IPS-18c (cell line): Measurements from ENCODE around the gene EPM2AIP1.

Experiments
- H3K4me3 ChIP-seq: 2 replicates; pipeline ENCODE4 v1.7.0; 2013; ENCODE audit warnings: low read depth, mild to moderate bottlenecking, low read length, moderate library complexity; ENCODE audit not compliant: insufficient read depth
- H3K9me3 ChIP-seq: one replicate; pipeline ENCODE4 v1.6.1; 2013; ENCODE audit warnings: mild to moderate bottlenecking, low read length, moderate library complexity; ENCODE audit not compliant: control insufficient read depth, insufficient read depth

Gene EPM2AIP1

GRCh38 chr3:37016903-37017302 is 24.0 kb upstream of the EPM2AIP1 start:
- no peak overlapping the region for H3K4me3 ChIP-seq
- no peaks in the 10 kb centered on the region for H3K9me3 ChIP-seq

DNA sequence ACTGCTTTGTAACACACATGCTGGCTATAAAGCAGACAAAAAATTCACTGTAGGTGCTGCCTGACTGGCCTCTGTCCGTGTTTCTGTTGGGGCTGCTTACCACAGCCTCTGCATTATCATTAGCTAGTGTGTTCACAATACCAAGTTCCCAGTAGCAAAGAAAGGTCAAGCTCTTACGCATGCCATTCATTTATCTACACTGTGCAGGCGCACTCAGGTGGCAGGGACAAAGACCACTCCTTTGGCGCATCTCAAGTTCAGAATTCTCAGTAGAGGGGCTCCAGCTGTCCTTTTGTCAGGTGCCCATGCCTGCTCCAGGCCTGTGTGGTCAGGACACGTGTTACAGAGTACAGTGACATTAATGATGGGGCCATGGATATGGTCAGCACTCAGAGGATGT is 22.7 kb upstream of the EPM2AIP1 start:
- Histone ChIP-seq H3K4me3 (no peak overlapping the region), H3K9me3 (no peaks in the 10 kb centered on the region)

- no peaks in the 10 kb centered on the region for H3K9me3 ChIP-seq
- H3K4me3 ChIP-seq = no peak overlapping the region
Measured at GRCh38 chr3:37014620-37015019, 21.7 kb upstream of the EPM2AIP1 start.

DNA sequence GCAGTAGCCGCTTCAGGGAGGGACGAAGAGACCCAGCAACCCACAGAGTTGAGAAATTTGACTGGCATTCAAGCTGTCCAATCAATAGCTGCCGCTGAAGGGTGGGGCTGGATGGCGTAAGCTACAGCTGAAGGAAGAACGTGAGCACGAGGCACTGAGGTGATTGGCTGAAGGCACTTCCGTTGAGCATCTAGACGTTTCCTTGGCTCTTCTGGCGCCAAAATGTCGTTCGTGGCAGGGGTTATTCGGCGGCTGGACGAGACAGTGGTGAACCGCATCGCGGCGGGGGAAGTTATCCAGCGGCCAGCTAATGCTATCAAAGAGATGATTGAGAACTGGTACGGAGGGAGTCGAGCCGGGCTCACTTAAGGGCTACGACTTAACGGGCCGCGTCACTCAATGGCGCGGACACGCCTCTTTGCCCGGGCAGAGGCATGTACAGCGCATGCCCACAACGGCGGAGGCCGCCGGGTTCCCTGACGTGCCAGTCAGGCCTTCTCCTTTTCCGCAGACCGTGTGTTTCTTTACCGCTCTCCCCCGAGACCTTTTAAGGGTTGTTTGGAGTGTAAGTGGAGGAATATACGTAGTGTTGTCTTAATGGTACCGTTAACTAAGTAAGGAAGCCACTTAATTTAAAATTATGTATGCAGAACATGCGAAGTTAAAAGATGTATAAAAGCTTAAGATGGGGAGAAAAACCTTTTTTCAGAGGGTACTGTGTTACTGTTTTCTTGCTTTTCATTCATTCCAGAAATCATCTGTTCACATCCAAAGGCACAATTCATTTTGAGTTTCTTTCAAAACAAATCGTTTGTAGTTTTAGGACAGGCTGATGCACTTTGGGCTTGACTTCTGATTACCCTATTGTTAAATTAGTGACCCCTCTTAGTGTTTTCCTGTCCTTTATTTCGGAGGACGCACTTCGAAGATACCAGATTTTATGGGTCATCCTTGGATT is 674 bp upstream of the EPM2AIP1 start, which contains the start of gene MLH1:
MLH1 (plus strand) TSS at position 193 of the 958 bp plus-strand sequence; CDS start at position 223, 30 bp downstream.
- Histone ChIP-seq H3K4me3 (peak within 1 kb of the TSS; percentile 90), H3K9me3 (no peaks in the 10 kb centered on the region)

- Histone ChIP-seq H3K9me3 (no peaks in the 10 kb centered on the region), H3K4me3 (peak overlapping the region; percentile 90)
Measured at GRCh38 chr3:36991923-36992805, 767 bp downstream of the EPM2AIP1 start.

GRCh38 chr3:36991147-36991546 is 1.8 kb downstream of the EPM2AIP1 start:
- Histone ChIP-seq H3K9me3 (no peaks in the 10 kb centered on the region), H3K4me3 (peak overlapping the region; percentile 90)

GRCh38 chr3:36989568-36989967 is 3.4 kb downstream of the EPM2AIP1 start:
- no peaks in the 10 kb centered on the region for H3K9me3 ChIP-seq
- H3K4me3 ChIP-seq = no peak overlapping the region

GRCh38 chr3:36989005-36989404 is 3.9 kb downstream of the EPM2AIP1 start:
- no peak overlapping the region for H3K4me3 ChIP-seq

GRCh38 chr3:36988356-36988755 is 4.6 kb downstream of the EPM2AIP1 start:
- no peaks in the 10 kb centered on the region for H3K9me3 ChIP-seq
- H3K4me3 ChIP-seq = no peak overlapping the region

More at GRCh38 chr3:36989005-36989404, 3.9 kb downstream of the EPM2AIP1 start:
- no peaks in the 10 kb centered on the region for H3K9me3 ChIP-seq

- H3K4me3 ChIP-seq = no peak overlapping the region
- H3K9me3 ChIP-seq = no peaks in the 10 kb centered on the region
Measured at GRCh38 chr3:36981006-36981405, 11.9 kb downstream of the EPM2AIP1 start.

DNA sequence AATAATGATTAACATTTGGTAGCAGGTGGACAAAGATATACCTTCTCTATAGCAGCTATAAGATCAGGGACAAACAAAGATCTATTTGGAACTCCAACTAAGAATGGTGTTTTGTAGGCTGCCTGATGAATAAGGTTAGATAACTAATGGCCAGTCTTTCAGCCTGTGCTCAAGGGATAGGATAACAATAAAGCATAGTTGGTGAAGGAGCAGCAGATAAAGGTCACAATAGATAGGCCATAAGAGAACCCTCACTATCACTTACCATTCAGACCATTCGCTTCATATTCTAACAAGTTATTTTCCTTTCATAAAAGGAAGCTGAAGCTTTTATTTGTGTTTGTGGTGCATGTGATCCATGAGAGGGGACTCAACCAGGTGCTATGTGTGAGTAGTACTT is 19.8 kb downstream of the EPM2AIP1 start:
- Histone ChIP-seq H3K9me3 (peaks cover 2% of the 10 kb centered on the region), H3K4me3 (no peak overlapping the region)

- Histone ChIP-seq H3K4me3 (no peak overlapping the region), H3K9me3 (peaks cover 2% of the 10 kb centered on the region)
Measured at GRCh38 chr3:36972163-36972562, 20.8 kb downstream of the EPM2AIP1 start.

DNA sequence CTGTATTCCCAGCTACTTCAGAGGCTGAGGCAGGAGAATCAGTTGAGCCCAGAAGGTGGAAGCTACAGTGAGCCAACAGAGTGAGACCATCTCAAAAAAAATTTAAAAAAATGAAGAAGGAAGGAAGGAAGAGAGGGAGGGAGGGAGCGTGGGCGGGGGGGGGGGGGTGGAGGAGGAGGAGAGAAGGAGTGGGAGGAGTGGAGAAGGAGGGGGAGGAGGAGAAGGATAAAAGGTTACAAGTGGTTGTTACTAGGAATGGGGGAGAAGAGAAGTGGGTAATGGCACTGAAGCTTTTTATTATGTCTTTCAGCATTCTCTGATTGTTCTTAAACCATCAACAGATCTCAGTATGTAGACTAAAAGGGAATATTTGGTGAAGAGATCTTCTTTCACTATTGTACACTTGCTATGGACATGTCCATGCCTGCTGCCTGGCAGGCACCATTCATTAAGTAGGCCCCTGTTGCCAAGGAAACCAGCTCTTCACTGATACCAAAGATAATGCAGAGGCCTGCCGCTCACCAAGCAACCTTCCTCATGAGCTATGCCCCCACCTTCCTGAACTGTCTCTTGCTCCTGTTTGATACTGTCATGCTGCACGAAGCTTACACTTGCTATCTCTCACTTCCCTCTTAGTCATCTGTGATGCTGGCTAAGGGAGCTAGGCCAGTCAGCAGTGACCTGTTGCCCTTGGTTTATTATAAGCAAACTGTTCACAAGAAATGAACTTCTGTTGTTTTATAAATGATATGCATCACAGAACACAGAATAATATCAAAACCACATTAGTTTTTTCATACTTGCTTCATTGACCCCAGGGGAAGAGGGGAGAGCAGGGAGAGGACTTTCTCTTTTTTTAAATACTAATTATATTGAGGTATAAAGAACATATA is 23.1 kb downstream of the EPM2AIP1 start:
- no peak overlapping the region for H3K4me3 ChIP-seq
- peaks cover 2% of the 10 kb centered on the region for H3K9me3 ChIP-seq

- Histone ChIP-seq H3K9me3 (no peaks in the 10 kb centered on the region), H3K4me3 (no peak overlapping the region)
Measured at GRCh38 chr3:36969085-36969484, 23.8 kb downstream of the EPM2AIP1 start.

DNA sequence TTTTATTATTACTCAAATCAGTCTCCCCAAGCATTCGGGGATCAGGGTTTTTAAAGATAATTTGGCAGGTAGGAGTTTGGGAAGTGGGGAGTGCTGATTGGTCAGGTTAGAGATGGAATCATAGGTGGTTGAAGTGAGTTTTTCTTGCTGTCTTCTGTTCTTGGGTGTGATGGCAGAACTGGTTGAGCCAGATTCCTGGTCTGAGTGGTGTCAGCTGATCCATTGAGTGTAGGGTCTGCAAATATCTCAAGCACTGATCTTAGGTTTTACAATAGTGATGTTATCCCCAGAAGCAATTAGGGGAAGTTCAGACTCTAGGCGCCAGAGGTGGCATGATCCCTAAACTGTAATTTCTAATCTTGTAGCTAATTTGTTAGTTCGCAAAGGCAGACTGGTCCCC is 27.5 kb downstream of the EPM2AIP1 start:
- Histone ChIP-seq H3K4me3 (no peak overlapping the region), H3K9me3 (no peaks in the 10 kb centered on the region)

DNA sequence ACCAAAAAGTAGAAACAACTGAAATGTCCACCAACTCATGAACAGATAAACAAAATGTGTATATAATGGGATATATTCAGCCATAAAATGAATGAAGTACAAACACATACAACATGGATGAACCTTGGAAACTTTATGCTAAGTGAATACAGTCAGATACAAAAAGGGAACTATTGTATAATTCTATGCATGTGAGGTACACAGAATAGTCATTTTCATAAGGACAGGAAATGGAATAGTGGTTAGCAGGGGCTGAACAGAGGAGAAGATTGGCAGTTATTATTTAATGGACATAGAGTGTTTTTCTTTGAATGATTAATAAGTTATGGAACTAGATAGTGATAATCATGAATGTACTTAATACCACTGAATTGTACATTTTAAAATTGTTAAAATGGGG is 28.1 kb downstream of the EPM2AIP1 start:
- Histone ChIP-seq H3K4me3 (no peak overlapping the region), H3K9me3 (no peaks in the 10 kb centered on the region)

GRCh38 chr3:36964331-36964730 is 28.6 kb downstream of the EPM2AIP1 start:
- no peaks in the 10 kb centered on the region for H3K9me3 ChIP-seq
- H3K4me3 ChIP-seq = no peak overlapping the region
